Activated CD4-positive, alpha-beta T cell treated with anti-CD3 and anti-CD28 coated beads, Interleukin-10, Interleukin-2, amounts not matched to agents 100 ng/mL and 50 ng/mL, durations not matched to agents 16 hours and 8 hours (primary cell): Measurements from ENCODE around the gene ACAD11.
A peak's percentile ranks its signal among the peaks of the same experiment; 100 is the strongest.

Experiments used
- DNase-seq: peaks from one replicate; pipeline ENCODE4 v3.0.0-alpha.2; 2020

ACAD11 gene

DNA sequence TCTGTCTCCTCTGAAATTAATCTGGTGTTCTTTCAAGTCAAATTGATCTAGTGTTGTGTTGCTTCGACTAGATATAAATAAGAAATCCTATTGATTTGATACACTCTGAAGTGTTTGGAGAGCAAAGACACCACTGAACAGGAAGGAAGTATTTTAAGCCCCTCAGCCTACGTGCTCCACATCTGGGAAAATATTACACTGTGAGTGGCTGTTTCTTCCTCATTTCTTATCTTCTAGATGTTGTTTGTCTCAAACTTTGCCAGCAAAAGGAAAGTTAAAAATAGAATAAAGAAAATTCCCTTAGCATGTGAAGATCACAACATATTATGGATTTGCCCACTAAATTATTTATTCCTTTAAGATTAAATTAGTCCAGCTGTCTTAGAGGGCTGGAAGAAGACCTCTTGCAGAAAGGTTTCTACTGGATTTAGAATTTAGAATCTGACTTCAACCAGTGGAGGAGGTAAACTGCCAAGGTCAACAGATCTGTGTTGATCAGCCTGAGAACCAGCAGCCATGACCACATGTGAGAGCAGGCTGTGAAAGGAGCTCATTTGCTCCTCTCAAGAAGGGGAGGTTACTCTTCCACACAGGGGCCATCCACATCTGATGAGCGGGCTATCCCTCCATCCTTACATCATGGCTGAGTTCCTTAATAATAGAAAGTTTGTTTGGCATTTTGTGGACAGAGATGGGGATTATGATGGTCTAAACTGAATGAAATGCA, 108.9 kb downstream of the ACAD11 start:
- no peak for DNase-seq

DNA sequence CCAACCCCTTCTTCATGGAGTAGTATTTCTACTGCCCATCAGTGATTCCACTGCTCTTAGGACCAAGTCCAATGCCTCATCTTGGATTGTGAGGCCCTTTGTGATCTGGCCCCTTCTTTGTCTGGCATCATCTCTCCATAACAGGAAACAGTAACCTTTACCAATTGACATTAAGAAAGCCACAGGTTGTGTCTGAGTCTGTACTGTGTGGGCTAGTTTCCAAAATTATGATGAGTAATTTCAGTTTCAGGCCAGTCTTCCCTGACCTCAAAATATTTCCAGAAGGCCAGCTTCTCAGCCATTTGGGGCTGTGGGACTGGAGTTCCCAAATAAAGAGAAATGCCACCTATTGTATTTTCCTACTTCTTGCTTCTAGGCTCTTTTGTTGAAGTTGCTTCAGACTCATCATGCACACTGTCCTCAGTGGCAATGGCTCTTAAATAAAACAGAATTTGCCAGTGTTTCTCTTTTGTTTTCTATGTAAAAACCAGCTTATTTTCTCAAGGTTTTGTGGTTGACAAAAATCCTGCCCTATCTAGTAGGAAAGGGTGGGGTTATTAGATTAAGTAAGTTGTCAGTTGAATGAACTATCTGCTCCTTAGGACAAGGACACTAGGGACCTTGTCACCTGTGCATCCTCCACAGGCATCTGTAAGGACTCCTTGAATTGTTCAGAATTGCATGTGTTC, 109.6 kb downstream of the ACAD11 start:
- peak; percentile 24 for DNase-seq

- DNase-seq = no peak
These were observed 110.4 kb downstream of the ACAD11 start for GRCh38 chr3:132549169-132549568.

DNA sequence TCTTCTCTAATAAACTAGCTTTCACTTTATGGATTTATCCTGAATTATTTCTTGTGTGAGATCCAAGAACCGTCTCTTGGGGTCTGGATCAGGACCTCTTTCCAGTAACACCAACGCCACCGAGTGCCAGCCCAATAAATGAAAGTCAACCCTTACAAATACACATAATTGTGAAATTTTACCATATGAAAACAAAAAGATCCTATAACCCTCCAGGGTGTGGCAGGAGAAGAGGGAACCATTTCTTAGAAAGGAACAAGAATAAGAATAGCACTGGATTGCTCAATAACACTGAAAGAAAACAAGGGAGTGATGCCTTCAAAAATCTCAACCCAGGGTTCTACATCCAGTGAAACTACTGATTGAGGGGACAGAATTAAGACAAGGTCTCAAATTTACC, 114.1 kb downstream of the ACAD11 start:
- DNase-seq = no peak

GRCh38 chr3:132544130-132544529, 115.5 kb downstream of the ACAD11 start:
- no peak for DNase-seq

DNA sequence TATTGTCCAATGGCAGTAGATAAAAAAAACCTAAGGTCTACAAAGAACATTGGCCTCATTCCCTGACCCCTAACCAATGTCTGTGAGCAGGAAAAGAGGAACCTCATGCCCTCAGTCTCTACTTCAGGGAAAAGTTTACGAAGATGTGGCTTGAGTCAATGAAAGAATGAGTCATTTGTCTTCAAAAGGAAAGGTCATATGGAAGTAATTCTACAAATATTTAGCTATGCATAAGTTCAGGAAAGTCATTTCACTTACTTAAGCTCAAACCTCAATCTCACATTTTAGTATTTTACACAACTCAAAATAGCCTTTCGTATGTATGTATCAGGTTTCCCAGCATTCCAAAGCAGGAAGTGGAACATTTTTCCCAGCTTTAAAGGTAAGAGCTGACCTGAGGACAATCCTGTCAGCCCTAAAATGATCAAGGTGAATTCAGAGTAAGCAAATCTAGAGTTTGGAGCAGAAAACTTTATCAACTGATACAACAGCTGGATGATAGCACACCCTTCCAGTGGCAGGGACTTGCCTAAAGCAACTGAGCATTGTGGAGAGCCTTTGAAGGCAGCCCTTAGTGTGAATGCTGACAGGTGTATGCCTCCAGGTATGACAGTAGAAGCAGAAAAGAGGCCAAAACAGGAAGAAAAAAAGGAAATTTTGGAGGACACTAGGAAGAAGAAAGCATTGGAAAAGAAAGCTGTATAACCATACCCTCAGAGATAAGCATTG, 116.4 kb downstream of the ACAD11 start:
- peak; percentile 17 for DNase-seq

DNA sequence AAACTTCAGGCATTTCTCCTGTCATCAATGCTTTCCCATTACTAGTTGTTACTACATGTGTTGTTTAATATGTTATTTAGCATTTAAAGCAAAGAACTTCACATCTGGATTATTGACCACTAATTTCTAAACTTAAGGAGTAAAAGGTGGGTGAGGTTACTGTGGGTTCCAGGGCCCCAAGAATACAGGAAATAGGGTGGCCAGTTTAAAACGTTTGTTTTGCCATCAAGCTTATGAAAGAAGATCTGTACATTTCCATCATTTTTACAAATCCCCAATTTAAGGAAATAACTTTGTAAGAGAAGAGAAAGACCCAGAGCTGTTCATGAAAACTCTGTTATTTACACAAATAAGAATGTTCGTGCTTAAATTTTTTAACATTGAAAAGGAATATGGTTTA, 117.0 kb downstream of the ACAD11 start:
- DNase-seq = no peak

DNA sequence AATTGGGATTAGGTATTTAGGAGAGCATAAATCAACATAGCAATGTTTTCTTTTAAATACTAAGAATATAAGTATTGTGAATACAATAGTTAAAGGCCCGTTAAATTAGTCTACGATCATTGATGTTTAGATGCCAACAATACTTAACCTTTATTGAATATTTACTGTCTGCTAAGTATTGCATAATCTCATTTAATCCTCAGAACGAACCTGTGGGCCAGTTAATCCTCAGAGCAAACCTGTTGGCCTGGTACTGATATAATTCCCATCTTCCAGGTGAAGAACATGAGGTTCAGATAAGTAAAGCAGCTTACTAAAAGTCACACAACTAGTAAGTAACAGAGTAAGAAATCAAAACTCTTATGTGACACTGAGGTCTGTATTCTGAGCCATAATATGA, 119.9 kb downstream of the ACAD11 start:
- DNase-seq = no peak

DNA sequence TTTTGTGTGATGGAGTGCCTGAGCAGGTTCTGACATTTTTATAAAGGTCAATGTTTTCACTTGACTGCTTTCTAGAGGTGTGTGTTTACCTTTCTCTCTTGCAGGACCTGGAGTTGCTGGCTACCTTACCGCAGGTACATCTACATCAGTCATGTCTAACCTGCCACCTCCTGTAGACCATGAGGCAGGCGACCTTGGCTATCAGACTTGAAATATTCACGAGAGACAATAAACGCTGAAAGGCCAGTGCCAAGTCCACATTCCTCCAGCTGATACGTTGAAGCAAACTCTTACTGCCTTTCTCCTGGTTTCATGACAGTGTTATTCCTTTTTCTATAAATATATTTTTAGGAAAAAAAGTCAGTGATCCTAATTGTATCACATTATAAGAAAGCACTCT, 121.5 kb downstream of the ACAD11 start:
- no peak for DNase-seq

DNA sequence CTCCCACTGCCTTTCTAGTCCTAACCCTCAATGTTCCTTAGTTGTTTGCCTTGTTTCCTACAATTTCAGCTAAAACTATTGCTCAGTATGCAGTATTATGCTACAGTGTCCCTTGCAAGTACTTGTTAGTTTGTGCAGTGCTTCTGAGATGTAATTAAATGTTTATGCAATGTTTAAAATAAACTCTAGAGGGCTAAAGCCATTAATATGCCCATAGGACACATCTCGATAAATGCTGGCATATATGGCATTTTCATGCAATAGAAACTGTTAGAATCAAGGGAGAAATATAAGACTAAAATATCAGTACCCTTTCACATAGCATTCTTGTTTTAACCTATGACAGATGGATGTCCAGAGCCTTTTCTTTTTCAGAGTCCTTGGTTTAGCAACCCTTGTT, 122.3 kb downstream of the ACAD11 start:
- no peak for DNase-seq

DNA sequence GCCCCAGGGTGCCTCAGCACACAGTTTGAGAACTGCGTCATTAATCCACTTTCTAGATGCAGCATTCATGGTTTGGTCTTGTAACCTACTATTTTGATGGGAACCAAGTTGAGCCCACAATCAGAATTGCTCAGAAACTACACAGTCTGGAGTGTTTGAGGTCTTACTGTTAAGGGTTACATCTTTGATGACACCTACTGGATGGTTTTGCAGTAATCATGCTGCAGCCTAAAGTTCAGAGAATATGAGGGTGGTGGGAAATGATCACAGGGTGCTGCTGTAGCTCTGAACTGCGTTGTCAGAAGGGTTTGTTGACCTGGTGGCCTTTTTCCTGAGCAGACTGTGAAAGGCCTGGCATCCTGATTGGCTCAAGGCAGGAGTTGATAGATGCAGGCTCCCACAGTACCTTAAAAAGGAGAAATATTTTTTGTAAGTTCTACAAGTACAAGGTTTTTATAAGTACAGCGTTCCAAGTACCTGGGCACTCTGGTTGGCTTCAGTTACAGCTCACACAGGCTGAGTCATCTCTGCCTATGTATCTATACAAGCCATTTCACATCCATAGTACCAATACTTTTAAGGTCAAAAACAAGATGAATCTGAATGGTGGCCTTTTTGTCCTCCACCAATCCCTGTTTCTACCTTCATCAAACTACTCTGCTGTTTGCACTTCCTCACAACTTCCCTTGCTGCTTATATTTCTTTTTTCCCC, 123.0 kb downstream of the ACAD11 start:
- DNase-seq = no peak

DNA sequence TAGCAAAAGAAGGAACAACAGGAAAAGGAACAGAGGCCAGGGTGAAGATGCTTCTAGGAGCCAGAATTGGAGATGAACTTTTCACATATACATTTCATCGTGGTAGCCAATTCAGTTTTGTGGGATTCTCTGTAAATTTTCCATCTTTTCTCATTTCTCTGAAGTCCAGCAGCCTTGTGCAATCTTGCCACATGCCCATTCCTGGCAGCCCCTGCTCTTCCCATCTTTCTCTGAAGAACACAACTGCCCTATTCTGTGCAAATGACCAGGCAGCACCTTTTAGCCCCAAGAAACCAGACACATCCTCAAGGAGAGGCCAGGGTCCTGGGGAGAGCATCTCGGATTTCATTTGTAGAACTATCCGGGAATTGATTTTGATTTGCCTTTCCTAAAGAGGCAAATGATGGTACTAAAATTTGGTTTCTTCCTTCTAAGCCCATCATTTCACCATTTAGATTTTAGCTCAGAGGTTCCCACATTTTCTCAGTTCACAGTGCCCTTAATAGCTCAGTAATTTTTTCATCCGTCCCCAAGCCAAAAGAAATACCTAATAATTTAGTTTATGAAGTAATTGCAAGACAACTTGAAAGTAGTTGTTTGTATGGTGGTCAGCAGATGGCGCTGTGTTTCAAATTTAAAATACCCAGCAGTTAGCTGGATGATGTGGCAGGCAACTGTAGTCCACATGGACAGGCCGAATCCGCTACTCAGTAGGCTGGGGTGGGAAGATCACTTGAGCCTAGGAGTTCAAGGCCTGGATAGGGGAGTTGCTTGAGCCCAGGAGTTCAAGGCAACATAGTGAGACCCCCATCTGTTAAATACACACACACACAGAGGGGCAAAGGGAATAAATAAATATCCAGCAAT, 123.8 kb downstream of the ACAD11 start:
- peak; percentile 65 for DNase-seq

DNA sequence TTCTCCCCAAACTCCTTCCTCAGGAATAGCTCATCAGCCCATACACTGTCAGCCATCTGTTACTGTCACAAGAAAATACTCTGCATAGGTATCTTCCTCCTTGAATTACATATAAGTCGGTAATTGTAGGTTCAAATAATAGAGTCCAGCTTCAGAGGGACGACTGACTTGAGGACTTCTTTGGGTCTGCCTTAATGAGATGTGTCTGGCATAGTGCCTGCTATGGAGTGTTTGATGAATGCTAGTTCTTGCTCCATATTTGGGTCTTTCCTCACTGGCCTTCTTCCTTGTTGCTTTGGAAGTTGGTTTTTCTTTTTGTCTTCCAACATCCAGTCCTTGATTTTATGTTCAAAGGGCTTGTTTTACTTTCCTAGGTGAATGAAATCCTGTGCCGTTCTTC, 129.0 kb downstream of the ACAD11 start:
- no peak for DNase-seq

- peak; percentile 24 for DNase-seq
These were observed 137.3 kb downstream of the ACAD11 start for GRCh38 chr3:132522353-132522752.

GRCh38 chr3:132521901-132522300, 137.7 kb downstream of the ACAD11 start:
- no peak for DNase-seq

DNA sequence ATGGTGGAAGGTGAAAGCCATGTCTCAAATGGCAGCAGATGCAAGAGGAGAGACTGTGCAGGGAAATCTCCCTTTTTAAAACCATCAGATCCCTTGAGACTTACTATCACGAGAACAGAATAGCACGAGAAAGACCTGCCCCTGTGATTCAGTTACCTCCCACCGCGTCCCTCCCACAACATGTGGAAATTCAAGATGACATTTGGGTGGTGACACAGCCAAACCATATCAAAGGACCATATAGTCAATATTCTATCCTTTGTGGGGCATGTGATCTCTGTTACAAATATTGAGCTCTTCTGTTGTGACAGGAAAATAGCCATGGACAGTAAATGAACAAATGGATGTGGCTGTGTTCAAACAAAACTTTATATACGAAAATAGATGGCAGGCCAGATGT, 139.7 kb downstream of the ACAD11 start:
- no peak for DNase-seq

GRCh38 chr3:132517311-132517710, 142.3 kb downstream of the ACAD11 start:
- peak; percentile 13 for DNase-seq

GRCh38 chr3:132513057-132513456, 146.6 kb downstream of the ACAD11 start:
- no peak for DNase-seq

GRCh38 chr3:132509506-132509905, 150.1 kb downstream of the ACAD11 start:
- DNase-seq = no peak

DNA sequence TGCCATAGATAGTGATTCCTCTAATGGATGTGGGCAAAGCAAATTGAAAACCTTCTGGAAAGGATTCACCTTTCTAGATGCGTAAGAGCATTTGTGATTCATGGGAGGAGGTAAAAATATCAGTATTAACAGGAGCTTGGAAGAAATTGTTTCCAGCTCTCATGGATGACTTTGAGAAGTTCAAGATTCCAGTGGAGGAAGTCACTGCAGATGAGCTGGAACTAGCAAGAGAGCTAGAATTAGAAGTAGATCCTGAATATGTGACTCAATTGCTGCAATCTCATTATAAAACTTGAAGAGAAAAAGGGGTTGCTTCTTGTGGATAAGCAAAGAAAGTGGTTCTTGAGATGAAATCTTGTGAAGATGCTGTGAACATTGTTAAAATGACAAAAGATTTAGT, 150.5 kb downstream of the ACAD11 start:
- no peak for DNase-seq
